HepG2 (cell line): ENCODE measurements around the gene A2ML1. TPM values are rescaled to one million over a fixed set of nuclear protein-coding genes. Genes with fewer than 3 reads are reported as not detected.
A peak's percentile ranks its signal among the peaks of the same experiment; 100 is the strongest.

Experiments used
- ZSCAN30 ChIP-seq: sonication (generic); formaldehyde crosslinking; IDR thresholded peaks from 2 replicates; pipeline ENCODE4 v1.5.0; 2020; ENCODE audit warnings: mild to moderate bottlenecking, missing genetic modification reagents
- polyA plus RNA-seq, 8 experiments: library from polyadenylated mRNA; depleted of rRNA in 3 of 8; stranded (reverse) in 7 of 8; unstranded in 1 of 8; fragments of >200 nt; fragmentation: Illumina TruSeq in 4 of 8; extraction: Trizol in 4 of 8; gene quantifications; 2 replicates each; pipeline versions ENCODE4 v1.2.1 to v1.2.3, GENCODE V29; 2011 to 2016; ENCODE audit warnings: low read depth in 4 of 8, missing spikeins in 1 of 8, mixed read lengths in 1 of 8; ENCODE audit not compliant: insufficient read depth in 1 of 8
- total RNA-seq, 5 experiments: library from RNA; depleted of rRNA; stranded (reverse); fragments of >200 nt; fragmentation: Illumina TruSeq; extraction: Trizol; gene quantifications; 2 replicates each; pipeline ENCODE4 v1.2.3, GENCODE V29; 2016; ENCODE audit warnings: low read depth in 1 of 5
- TF ChIP-seq, protein P1 (sequence below): sonication (generic); formaldehyde crosslinking; IDR thresholded peaks from 2 replicates; pipeline ENCODE4 v1.5.0; 2020; ENCODE audit warnings: mild to moderate bottlenecking, missing genetic modification reagents, borderline replicate concordance
- TF ChIP-seq, protein P2 (sequence below): sonication (generic); formaldehyde crosslinking; IDR thresholded peaks from 2 replicates; pipeline ENCODE4 v1.5.1; 2020; ENCODE audit warnings: mild to moderate bottlenecking, moderate library complexity, missing genetic modification reagents

The A2ML1 gene
- total and polyA plus RNA-seq, 2 of the 13 experiments (the other 11 are each of a cell fraction or from before 2014, with no cell fraction given): not detected

DNA sequence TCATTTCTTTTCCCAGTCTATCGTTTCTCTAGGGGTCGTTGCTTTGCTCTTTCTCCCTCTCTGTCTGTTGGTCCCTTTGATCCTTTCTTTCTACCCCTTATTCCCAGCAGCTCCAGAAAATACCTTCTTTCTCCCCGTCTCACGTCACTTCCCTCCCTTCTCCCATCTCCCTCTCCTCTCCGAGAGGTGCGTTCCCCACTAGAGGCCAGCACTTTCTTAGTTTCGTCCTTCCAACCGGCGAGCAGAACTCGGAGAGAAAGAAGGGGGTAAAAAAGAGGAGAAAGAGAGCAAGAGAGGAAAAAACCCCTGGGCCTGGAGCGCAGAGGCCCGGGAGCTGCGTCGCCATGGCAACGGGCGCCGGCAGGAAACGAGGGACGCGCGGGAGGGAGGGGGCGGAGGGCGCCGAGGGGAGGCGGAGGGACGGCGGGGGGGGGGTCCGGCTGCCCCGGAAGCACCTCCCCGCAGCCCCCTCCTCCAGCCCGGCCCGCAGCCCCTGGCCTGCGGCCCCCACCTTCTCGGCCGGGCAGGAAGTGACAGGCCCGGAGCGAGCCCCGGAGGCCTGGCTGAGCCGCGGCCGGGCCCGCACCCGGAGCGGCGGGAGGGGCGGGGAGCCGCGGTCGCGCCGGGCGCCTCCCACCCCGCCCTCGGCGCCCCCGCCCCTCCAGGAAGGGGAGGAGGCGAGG is 91.8 kb downstream of the A2ML1 start, which contains the start of gene PHC1 (continued):
- TF ChIP-seq, protein P1, sequence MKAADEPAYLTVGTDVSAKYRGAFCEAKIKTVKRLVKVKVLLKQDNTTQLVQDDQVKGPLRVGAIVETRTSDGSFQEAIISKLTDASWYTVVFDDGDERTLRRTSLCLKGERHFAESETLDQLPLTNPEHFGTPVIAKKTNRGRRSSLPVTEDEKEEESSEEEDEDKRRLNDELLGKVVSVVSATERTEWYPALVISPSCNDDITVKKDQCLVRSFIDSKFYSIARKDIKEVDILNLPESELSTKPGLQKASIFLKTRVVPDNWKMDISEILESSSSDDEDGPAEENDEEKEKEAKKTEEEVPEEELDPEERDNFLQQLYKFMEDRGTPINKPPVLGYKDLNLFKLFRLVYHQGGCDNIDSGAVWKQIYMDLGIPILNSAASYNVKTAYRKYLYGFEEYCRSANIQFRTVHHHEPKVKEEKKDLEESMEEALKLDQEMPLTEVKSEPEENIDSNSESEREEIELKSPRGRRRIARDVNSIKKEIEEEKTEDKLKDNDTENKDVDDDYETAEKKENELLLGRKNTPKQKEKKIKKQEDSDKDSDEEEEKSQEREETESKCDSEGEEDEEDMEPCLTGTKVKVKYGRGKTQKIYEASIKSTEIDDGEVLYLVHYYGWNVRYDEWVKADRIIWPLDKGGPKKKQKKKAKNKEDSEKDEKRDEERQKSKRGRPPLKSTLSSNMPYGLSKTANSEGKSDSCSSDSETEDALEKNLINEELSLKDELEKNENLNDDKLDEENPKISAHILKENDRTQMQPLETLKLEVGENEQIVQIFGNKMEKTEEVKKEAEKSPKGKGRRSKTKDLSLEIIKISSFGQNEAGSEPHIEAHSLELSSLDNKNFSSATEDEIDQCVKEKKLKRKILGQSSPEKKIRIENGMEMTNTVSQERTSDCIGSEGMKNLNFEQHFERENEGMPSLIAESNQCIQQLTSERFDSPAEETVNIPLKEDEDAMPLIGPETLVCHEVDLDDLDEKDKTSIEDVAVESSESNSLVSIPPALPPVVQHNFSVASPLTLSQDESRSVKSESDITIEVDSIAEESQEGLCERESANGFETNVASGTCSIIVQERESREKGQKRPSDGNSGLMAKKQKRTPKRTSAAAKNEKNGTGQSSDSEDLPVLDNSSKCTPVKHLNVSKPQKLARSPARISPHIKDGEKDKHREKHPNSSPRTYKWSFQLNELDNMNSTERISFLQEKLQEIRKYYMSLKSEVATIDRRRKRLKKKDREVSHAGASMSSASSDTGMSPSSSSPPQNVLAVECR (CRISPR knock-in tag): 0 out of 2 replicates have a peak, but pooled peaks have one; percentile 48
- TF ChIP-seq ZSCAN30: 0 out of 2 replicates have a peak, but pooled peaks have one; percentile 56
- TF ChIP-seq, protein P2, sequence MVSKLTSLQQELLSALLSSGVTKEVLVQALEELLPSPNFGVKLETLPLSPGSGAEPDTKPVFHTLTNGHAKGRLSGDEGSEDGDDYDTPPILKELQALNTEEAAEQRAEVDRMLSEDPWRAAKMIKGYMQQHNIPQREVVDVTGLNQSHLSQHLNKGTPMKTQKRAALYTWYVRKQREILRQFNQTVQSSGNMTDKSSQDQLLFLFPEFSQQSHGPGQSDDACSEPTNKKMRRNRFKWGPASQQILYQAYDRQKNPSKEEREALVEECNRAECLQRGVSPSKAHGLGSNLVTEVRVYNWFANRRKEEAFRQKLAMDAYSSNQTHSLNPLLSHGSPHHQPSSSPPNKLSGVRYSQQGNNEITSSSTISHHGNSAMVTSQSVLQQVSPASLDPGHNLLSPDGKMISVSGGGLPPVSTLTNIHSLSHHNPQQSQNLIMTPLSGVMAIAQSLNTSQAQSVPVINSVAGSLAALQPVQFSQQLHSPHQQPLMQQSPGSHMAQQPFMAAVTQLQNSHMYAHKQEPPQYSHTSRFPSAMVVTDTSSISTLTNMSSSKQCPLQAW (CRISPR knock-in tag): peak; percentile 31; the same call in 1 of the 2 replicates
- TF ChIP-seq, all 625 proteins: peak for 29; not testable (repeated sequence) for 596
